Immature natural killer cell (primary cell): ENCODE data around the gene SLC49A3. TPM values are rescaled to one million over a fixed set of nuclear protein-coding genes. Genes with fewer than 3 reads are reported as not detected.

ENCODE experiments used
- DNase-seq, 3 donors: peaks; one replicate each; pipeline ENCODE4 v3.0.0; 2022; ENCODE audit warnings: mixed read lengths in 1 of 3
- H3K27ac Mint-ChIP-seq, 6 donors: one replicate each; pipeline ENCODE4 v1.8.0; 2020; ENCODE audit warnings: mixed read lengths in 6 of 6, mild to moderate bottlenecking in 5 of 6, inconsistent platforms in 4 of 6, moderate library complexity in 3 of 6
- H3K27me3 Mint-ChIP-seq, 3 donors: one replicate each; pipeline ENCODE4 v1.8.0; 2020 to 2021; ENCODE audit warnings: low read depth in 3 of 3, mild to moderate bottlenecking in 3 of 3, mixed read lengths in 3 of 3, moderate library complexity in 3 of 3, inconsistent platforms in 1 of 3
- H3K36me3 Mint-ChIP-seq, 3 donors: one replicate each; pipeline ENCODE4 v1.8.0; 2020; ENCODE audit warnings: mixed read lengths in 3 of 3, inconsistent platforms in 2 of 3, mild to moderate bottlenecking in 2 of 3
- H3K4me1 Mint-ChIP-seq, 2 donors: one replicate each; pipeline ENCODE4 v1.8.0; 2020; ENCODE audit warnings: inconsistent platforms in 2 of 2, mild to moderate bottlenecking in 2 of 2, mixed read lengths in 2 of 2, moderate library complexity in 1 of 2
- H3K4me3 Mint-ChIP-seq, 5 donors: one replicate each; pipeline ENCODE4 v1.8.0; 2020; ENCODE audit warnings: mild to moderate bottlenecking in 5 of 5, mixed read lengths in 5 of 5, inconsistent platforms in 3 of 5, moderate library complexity in 3 of 5
- H3K9me3 Mint-ChIP-seq, 6 donors: one replicate each; pipeline ENCODE4 v1.8.0; 2020; ENCODE audit warnings: mild to moderate bottlenecking in 6 of 6, mixed read lengths in 6 of 6, inconsistent platforms in 4 of 6, moderate library complexity in 3 of 6
- polyA plus RNA-seq, 3 donors: library from polyadenylated mRNA; unstranded; fragments of 300-500 nt; fragmentation: Illumina TruSeq; gene quantifications; one replicate each; pipeline ENCODE4 v1.2.3, GENCODE V29; 2021

SLC49A3 gene
- polyA plus RNA-seq, 3 donors from 2014 or later, result 3.8 to 7.1 (median 6.1) TPM

DNA sequence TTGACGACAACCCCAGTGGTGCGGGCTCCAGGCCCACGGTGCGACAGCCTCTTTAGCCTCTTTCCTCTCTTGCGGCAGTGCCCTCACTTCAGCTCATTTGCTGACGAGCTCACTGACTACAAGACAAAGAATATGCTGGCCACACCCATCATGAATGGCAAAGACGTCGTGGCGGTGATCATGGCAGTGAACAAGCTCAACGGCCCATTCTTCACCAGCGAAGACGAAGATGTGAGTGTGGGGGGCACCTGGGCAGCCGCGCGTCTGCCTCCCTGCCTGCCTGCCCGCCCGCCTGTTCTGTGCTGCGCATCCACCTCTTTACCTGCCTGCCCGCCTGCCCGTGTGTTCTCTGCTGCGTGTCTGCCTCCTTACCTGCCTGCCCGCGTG lies 54.4 kb downstream of the SLC49A3 start:
- Mint-ChIP-seq H3K9me3 (peaks cover 0 to 3% (median 0%) of the 10 kb centered on the region in 6 donors), H3K4me3 (no peak overlapping the region), H3K4me1 (no peaks in the 10 kb centered on the region), H3K27ac (no peak overlapping the region), H3K36me3 (no peaks in the 10 kb centered on the region), H3K27me3 (peaks cover 0 to 3% (median 2%) of the 10 kb centered on the region in 3 donors)
- DNase-seq, result no peak

DNA sequence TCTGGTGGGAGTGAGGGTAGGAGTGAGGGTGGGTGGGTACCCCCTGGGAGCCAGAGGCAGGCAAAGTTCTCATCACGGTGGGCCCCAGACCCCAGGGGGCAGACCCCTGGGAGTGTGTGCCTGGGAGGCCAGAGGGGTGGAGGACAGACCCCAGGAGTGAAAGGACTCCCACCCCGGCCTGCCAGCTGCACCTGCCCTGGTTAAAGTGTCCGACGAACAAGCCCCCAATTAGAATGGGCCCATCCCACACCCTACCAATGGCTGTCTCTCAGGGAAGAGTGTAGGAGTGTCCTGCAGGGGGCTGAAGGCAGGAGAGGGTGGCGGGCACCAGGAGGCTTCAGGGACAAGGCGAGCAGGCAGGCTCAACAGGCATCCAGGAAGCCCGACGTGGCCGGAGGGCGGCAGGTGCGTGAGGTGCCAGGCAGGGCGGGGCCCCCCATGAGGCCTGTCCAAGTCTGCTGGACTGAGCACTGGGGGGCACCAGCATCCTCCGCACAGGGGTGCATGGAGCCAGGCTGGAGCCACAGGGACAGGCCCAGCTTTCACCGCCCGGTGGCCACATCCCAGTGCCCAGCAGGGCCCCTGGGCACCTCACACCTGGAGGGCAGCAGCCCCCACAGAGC lies 54.9 kb downstream of the SLC49A3 start:
- H3K36me3 Mint-ChIP-seq, result no peaks in the 10 kb centered on the region
- H3K27ac Mint-ChIP-seq, result no peak overlapping the region
- no peak overlapping the region for H3K4me3 Mint-ChIP-seq
- no peak for DNase-seq
- peaks cover 0 to 3% (median 2%) of the 10 kb centered on the region in 3 donors for H3K27me3 Mint-ChIP-seq
- no peaks in the 10 kb centered on the region for H3K4me1 Mint-ChIP-seq
- peaks cover 0 to 3% (median 0%) of the 10 kb centered on the region in 6 donors for H3K9me3 Mint-ChIP-seq

DNA sequence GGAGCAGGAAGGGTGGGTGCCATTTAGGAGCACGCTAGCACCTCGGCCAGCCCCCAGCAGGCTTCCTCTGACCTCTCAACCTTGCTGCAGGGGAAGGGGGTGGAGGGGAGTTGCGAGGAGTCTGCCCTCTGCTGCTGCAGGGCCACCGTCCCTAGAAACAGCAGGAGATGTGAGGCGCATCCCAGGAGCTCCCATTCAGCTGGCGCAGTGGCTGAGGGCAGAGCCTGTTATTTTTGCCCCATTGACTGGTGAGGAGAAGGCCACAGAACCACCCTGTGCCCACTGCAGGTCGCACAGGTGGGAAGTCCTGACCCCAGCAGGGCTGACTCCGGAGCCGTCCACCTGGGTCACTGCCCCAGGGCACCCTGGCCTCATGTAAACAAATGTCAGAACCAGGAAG lies 55.5 kb downstream of the SLC49A3 start:
- Mint-ChIP-seq H3K27me3 (peaks cover 0 to 3% (median 2%) of the 10 kb centered on the region in 3 donors), H3K36me3 (no peaks in the 10 kb centered on the region), H3K27ac (no peak overlapping the region), H3K4me1 (no peaks in the 10 kb centered on the region), H3K9me3 (peaks cover 0 to 3% (median 0%) of the 10 kb centered on the region in 6 donors), H3K4me3 (no peak overlapping the region)
- no peak for DNase-seq

DNA sequence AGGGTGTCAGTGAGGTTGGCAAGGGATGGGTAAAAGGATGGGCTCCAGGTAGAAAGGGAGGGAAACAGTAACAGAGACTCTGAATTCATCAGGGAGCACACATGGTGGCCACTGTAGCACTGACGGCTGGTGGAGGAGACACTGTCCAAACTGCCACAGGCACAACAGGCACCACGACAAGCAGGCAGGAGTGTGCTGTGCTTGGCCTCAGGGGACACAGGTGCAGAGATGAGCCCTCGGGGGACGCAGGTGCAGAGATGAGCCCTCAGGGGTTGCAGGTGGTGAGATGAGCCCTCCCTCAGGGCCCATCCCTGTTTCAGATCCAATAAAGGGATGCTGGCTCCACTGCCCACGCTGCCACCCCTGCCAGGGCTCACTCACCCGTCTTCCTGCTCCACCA lies 56.0 kb downstream of the SLC49A3 start:
- DNase-seq, result no peak
- peaks cover 0 to 3% (median 2%) of the 10 kb centered on the region in 3 donors for H3K27me3 Mint-ChIP-seq
- no peak overlapping the region for H3K4me3 Mint-ChIP-seq
- peaks cover 0 to 3% (median 0%) of the 10 kb centered on the region in 6 donors for H3K9me3 Mint-ChIP-seq
- no peak overlapping the region for H3K27ac Mint-ChIP-seq
- H3K36me3 Mint-ChIP-seq, result no peaks in the 10 kb centered on the region
- no peaks in the 10 kb centered on the region for H3K4me1 Mint-ChIP-seq

DNA sequence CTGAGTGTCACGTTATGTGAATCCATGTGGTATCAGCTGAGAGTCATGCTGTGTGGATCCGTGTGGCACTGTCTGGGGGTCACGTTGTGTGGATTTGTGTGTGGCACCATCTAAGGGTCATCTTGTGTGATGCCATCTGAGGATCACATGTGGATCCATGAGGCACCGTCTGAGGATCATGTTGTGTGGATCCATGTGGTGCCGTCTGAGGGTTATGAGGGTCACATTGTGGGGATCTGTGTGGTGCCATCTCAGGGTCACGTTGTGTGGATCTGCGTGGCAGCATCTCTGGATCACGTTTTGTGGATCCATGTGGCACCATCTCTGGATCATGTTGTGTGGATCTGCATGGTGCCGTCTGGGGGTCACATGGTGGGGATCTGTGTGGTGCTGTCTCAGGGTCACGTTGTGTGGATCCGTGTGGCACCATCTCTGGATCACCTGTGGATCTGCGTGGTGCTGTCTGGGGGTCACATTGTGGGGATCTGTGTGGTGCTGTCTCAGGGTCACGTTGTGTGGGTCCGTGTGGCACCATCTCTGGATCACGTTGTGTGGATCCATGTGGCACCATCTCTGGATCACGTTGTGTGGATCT lies 56.7 kb downstream of the SLC49A3 start:
- no peak for DNase-seq
- Mint-ChIP-seq H3K9me3 (peaks cover 0 to 3% (median 0%) of the 10 kb centered on the region in 6 donors), H3K27me3 (peaks cover 0 to 3% (median 0%) of the 10 kb centered on the region in 3 donors), H3K4me3 (no peak overlapping the region), H3K27ac (no peak overlapping the region), H3K4me1 (no peaks in the 10 kb centered on the region), H3K36me3 (no peaks in the 10 kb centered on the region)

Other genes starting within 250 kb of the SLC49A3 start
- gene ZNF721, start 190.0 kb downstream of the SLC49A3 start, polyA plus RNA-seq, result 10 to 100 TPM; 16.3 to 30.4 (median 23.0) TPM
- 10 to 100 TPM; 22.8 to 30.6 (median 24.9) TPM for gene PIGG, start 189.9 kb downstream of the SLC49A3 start, polyA plus RNA-seq
- gene TMEM271, start 112.9 kb downstream of the SLC49A3 start, polyA plus RNA-seq, result not detected
- gene PDE6B, start 63.6 kb downstream of the SLC49A3 start, polyA plus RNA-seq, result 10 to 100 TPM; 18.9 to 35.8 (median 28.6) TPM
- gene ATP5ME, start 14.9 kb downstream of the SLC49A3 start, polyA plus RNA-seq, result 100 to 1,000 TPM; 466 to 581 (median 532) TPM
- gene MYL5, start 14.6 kb downstream of the SLC49A3 start, polyA plus RNA-seq, result 1 to 10 TPM; 3.3 to 8.1 (median 5.0) TPM
- gene PCGF3, start 16.7 kb upstream of the SLC49A3 start, polyA plus RNA-seq, result 1 to 10 TPM; 6.5 to 7.5 (median 6.6) TPM
- not detected for gene CPLX1, start 137.0 kb upstream of the SLC49A3 start, polyA plus RNA-seq
- gene GAK, start 243.2 kb upstream of the SLC49A3 start, polyA plus RNA-seq, result 100 to 1,000 TPM in 1 of 3 donors, 10 to 100 TPM in 2; 49.4 to 119 (median 52.2) TPM
- 10 to 100 TPM; 13.9 to 41.6 (median 28.7) TPM for gene TMEM175, start 243.3 kb upstream of the SLC49A3 start, polyA plus RNA-seq